ENCODE measurements around the gene H1-8. TPM values are rescaled to one million over a fixed set of nuclear protein-coding genes. Genes with fewer than 3 reads are reported as not detected.

H1-8 gene
- total RNA-seq, 4 donors from 2014 or later: not detected

- 95 to 100% methylated on average over 1 of the region's 1 CpG for WGBS, 2 donors
- no peak for TF ChIP-seq POLR2A (IDR thresholded peaks at IDR 0.05)
- TF ChIP-seq, protein P1, sequence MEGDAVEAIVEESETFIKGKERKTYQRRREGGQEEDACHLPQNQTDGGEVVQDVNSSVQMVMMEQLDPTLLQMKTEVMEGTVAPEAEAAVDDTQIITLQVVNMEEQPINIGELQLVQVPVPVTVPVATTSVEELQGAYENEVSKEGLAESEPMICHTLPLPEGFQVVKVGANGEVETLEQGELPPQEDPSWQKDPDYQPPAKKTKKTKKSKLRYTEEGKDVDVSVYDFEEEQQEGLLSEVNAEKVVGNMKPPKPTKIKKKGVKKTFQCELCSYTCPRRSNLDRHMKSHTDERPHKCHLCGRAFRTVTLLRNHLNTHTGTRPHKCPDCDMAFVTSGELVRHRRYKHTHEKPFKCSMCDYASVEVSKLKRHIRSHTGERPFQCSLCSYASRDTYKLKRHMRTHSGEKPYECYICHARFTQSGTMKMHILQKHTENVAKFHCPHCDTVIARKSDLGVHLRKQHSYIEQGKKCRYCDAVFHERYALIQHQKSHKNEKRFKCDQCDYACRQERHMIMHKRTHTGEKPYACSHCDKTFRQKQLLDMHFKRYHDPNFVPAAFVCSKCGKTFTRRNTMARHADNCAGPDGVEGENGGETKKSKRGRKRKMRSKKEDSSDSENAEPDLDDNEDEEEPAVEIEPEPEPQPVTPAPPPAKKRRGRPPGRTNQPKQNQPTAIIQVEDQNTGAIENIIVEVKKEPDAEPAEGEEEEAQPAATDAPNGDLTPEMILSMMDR (IDR thresholded peaks at IDR 0.05): no peak
- no peak for DNase-seq (ENCODE audit: low spot score in 2 of 2)
- intact Hi-C loops (cut with DNase I; ENCODE audit: low total_unique reads): no loop called here
- H3K4me3 ChIP-seq (ENCODE audit: low read depth, poor library complexity, severe bottlenecking): no peak overlapping the region
These were observed 7.9 kb upstream of the H1-8 start for GRCh38 chr3:129535075-129535474.

GRCh38 chr3:129536374-129536667, 6.7 kb upstream of the H1-8 start:
- WGBS, 2 donors: 73 to 74% methylated on average over 2 of the region's 2 CpGs
- TF ChIP-seq, protein P1 (IDR thresholded peaks at IDR 0.05): no peak
- no peak for TF ChIP-seq POLR2A (IDR thresholded peaks at IDR 0.05)
- intact Hi-C loops (cut with DNase I; ENCODE audit: low total_unique reads): no loop called here
- no peak for DNase-seq (ENCODE audit: low spot score in 2 of 2)
- H3K4me3 ChIP-seq (ENCODE audit: low read depth, poor library complexity, severe bottlenecking): no peak overlapping the region

DNA sequence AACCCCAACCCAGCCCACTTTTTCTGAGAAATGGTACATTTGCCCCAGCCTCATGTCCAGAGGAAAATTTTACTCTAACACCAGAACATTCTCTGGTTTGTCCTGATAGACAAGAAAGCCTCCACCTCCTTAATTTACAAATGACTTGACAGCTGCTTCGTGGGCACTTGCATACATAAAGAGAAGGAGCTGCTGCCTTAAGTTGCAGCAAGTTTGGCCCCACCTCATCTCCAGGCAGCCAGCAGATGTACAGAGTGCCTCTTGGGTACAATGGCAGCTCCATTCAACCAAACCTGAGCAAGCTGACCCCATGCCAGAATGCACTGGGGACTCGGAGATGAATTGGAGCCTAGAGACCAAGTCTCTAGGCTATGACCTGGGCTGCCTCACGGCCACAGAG, 6.2 kb upstream of the H1-8 start:
- TF ChIP-seq POLR2A (IDR thresholded peaks at IDR 0.05): no peak
- TF ChIP-seq, protein P1 (IDR thresholded peaks at IDR 0.05): no peak
- intact Hi-C loops (cut with DNase I; ENCODE audit: low total_unique reads): no loop called here
- no peak for DNase-seq (ENCODE audit: low spot score in 2 of 2)
- H3K4me3 ChIP-seq (ENCODE audit: low read depth, poor library complexity, severe bottlenecking): no peak overlapping the region
- WGBS, 2 donors: 77% methylated on average over 3 of the region's 3 CpGs

DNA sequence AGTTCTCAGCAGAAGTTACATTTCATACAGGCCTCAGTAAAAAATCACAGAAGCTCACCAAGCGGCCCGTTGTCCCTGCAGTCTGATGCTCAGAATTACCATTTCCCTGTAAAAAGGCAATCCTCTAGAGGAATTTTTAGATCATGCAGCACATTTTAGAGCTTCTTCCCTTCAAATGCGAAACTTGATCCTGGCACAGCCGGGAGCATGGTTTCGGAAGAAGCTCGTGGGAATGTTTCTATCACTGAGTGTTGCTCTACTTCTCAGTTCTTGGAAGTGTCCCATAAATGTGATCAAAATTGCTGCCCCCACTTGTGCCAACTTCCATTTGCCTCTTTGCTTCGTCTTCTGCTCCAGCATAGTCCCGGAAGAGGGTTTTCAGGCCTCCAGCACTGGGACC, 3.8 kb upstream of the H1-8 start:
- DNase-seq (ENCODE audit: low spot score in 2 of 2): no peak
- WGBS, 2 donors: 84 to 88% methylated on average over 8 of the region's 8 CpGs
- H3K4me3 ChIP-seq (ENCODE audit: low read depth, poor library complexity, severe bottlenecking): no peak overlapping the region
- TF ChIP-seq, protein P1 (IDR thresholded peaks at IDR 0.05): no peak
- no peak for TF ChIP-seq POLR2A (IDR thresholded peaks at IDR 0.05)
- intact Hi-C loops (cut with DNase I; ENCODE audit: low total_unique reads): no loop called here

DNA sequence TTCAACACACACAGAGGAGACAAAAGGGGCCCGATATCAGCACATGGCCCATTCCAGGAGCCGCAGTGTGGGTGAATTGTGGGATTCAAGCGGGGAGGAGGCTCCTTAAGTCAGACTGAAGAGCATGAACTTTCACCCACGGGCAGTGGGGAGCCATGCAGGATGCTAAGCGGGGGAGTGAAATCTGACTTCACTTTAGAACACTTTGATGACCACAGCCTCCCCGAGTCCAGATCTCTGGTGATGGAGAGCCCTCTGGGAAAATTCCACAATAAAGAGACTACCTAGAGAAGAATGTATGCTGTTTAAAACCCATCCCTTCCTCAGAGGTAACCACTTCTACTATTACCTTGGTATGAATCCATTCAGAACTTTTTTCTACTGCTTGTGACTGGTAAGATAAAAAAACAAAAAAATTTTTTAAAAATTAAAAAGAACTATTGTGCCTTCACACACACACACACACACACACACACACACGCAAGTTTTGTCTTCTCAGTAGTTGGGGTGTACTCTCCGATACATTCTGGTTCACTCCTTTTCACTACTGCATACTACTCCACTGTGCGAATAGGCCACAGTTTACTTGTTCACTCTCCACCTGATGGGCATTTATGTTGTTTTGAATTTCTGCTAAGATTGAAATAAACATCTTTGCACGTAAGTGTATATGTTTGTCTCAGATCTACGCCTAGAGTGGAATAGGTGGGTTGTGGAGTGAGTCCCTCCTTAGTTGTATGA, 2.0 kb upstream of the H1-8 start:
- no peak for DNase-seq (ENCODE audit: low spot score in 2 of 2)
- 91 to 92% methylated on average over 11 of the region's 11 CpGs for WGBS, 2 donors
- intact Hi-C loops (cut with DNase I; ENCODE audit: low total_unique reads): no loop called here
- no peak overlapping the region for H3K4me3 ChIP-seq (ENCODE audit: low read depth, poor library complexity, severe bottlenecking)
- no peak for TF ChIP-seq POLR2A (IDR thresholded peaks at IDR 0.05)
- TF ChIP-seq, protein P1 (IDR thresholded peaks at IDR 0.05): no peak

DNA sequence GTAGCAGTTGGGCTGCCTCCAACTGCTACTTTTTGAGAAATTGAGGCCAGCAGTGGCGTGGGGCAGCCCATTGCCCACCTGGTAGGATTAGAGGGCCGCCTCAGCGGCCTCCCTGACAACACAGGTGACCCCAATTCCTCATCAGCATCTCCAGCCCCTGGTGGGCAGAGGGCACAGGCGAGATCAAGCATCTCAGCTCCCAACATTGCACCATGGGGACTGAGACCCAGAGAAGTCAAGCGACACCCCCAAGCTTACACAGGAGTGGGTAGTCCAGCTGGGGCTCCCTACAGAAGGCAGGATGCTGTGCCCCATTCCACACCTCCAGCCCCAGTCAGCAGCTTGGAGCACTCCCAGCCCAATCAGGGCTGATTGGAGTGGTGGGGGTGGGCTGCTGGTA, 228 bp upstream of the H1-8 start:
- WGBS, 2 donors: 89 to 100% methylated on average over 4 to 5 of the region's 5 CpGs
- TF ChIP-seq, protein P1 (IDR thresholded peaks at IDR 0.05): no peak
- TF ChIP-seq POLR2A (IDR thresholded peaks at IDR 0.05): no peak
- intact Hi-C loops (cut with DNase I; ENCODE audit: low total_unique reads): no loop called here
- DNase-seq (ENCODE audit: low spot score in 2 of 2): no peak
- H3K4me3 ChIP-seq (ENCODE audit: low read depth, poor library complexity, severe bottlenecking): no peak overlapping the region
